Measurements from ENCODE around the gene CLCN4.

CLCN4 gene

GRCh38 chrX:10233173-10233572 is 76.4 kb downstream of the CLCN4 start:
- FAIRE-seq (no peak), DNase-seq (ENCODE audit: insufficient read length, low spot score) (no peak)

- DNase-seq (ENCODE audit: insufficient read length, low spot score) = no peak
- FAIRE-seq = no peak
Observed at GRCh38 chrX:10233696-10234095, 76.9 kb downstream of the CLCN4 start.

GRCh38 chrX:10235851-10236250 is 79.1 kb downstream of the CLCN4 start:
- DNase-seq (ENCODE audit: insufficient read length, low spot score) (no peak), FAIRE-seq (no peak)

GRCh38 chrX:10237241-10237640 is 80.5 kb downstream of the CLCN4 start:
- FAIRE-seq (no peak), DNase-seq (ENCODE audit: insufficient read length, low spot score) (no peak)

- no peak for FAIRE-seq
- DNase-seq (ENCODE audit: insufficient read length, low spot score) = no peak
Observed at GRCh38 chrX:10239611-10240064, 82.9 kb downstream of the CLCN4 start.

- DNase-seq (ENCODE audit: insufficient read length, low spot score) (no peak), FAIRE-seq (no peak)
Observed at GRCh38 chrX:10240918-10241317, 84.1 kb downstream of the CLCN4 start.

GRCh38 chrX:10242026-10242425 is 85.3 kb downstream of the CLCN4 start:
- DNase-seq (ENCODE audit: insufficient read length, low spot score) = no peak
- FAIRE-seq = no peak

GRCh38 chrX:10243106-10243505 is 86.3 kb downstream of the CLCN4 start:
- no peak for DNase-seq (ENCODE audit: insufficient read length, low spot score)
- no peak for FAIRE-seq

- DNase-seq (ENCODE audit: insufficient read length, low spot score) (no peak), FAIRE-seq (no peak)
Observed at GRCh38 chrX:10244915-10245622, 88.3 kb downstream of the CLCN4 start.

GRCh38 chrX:10245886-10246285 is 89.1 kb downstream of the CLCN4 start:
- DNase-seq (ENCODE audit: insufficient read length, low spot score) (no peak), FAIRE-seq (no peak)

GRCh38 chrX:10246297-10246696 is 89.5 kb downstream of the CLCN4 start:
- DNase-seq (ENCODE audit: insufficient read length, low spot score) (no peak), FAIRE-seq (no peak)

- FAIRE-seq (no peak), DNase-seq (ENCODE audit: insufficient read length, low spot score) (no peak)
Observed at GRCh38 chrX:10246846-10247245, 90.1 kb downstream of the CLCN4 start.

- DNase-seq (ENCODE audit: insufficient read length, low spot score) (no peak), FAIRE-seq (no peak)
Observed at GRCh38 chrX:10254739-10255138, 98.0 kb downstream of the CLCN4 start.

GRCh38 chrX:10259716-10260115 is 102.9 kb downstream of the CLCN4 start:
- FAIRE-seq (no peak), DNase-seq (ENCODE audit: insufficient read length, low spot score) (no peak)

- DNase-seq (ENCODE audit: insufficient read length, low spot score) (no peak), FAIRE-seq (no peak)
Observed at GRCh38 chrX:10265775-10266174, 109.0 kb downstream of the CLCN4 start.

- FAIRE-seq = no peak
- no peak for DNase-seq (ENCODE audit: insufficient read length, low spot score)
Observed at GRCh38 chrX:10278716-10279115, 121.9 kb downstream of the CLCN4 start.

- FAIRE-seq = no peak
- no peak for DNase-seq (ENCODE audit: insufficient read length, low spot score)
Observed at GRCh38 chrX:10280071-10280470, 123.3 kb downstream of the CLCN4 start.

GRCh38 chrX:10282490-10282889 is 125.7 kb downstream of the CLCN4 start:
- DNase-seq (ENCODE audit: insufficient read length, low spot score) (no peak), FAIRE-seq (no peak)

- FAIRE-seq (no peak), DNase-seq (ENCODE audit: insufficient read length, low spot score) (no peak)
Observed at GRCh38 chrX:10286195-10286594, 129.4 kb downstream of the CLCN4 start.
